Nephron progenitor cell (in vitro differentiated cells): ENCODE results near the gene CYP24A1.

Source experiments
- DNase-seq: peaks from one replicate; pipeline ENCODE4 v3.0.0; 2021
- H3K27ac Mint-ChIP-seq: 2 replicates; pipeline ENCODE4 v1.8.0; 2021; ENCODE audit warnings: mild to moderate bottlenecking, moderate library complexity, mixed read lengths
- H3K27me3 Mint-ChIP-seq: 2 replicates; pipeline ENCODE4 v1.8.0; 2021; ENCODE audit warnings: mild to moderate bottlenecking, low read depth, mixed read lengths; ENCODE audit not compliant: poor library complexity
- H3K36me3 Mint-ChIP-seq: 2 replicates; pipeline ENCODE4 v1.8.0; 2021; ENCODE audit warnings: low read depth, mixed read lengths
- H3K4me1 Mint-ChIP-seq: 2 replicates; pipeline ENCODE4 v1.8.0; 2021; ENCODE audit warnings: mixed read lengths
- H3K4me3 Mint-ChIP-seq: 2 replicates; pipeline ENCODE4 v1.8.0; 2021; ENCODE audit warnings: mild to moderate bottlenecking, moderate library complexity, mixed read lengths
- H3K9me3 Mint-ChIP-seq: 2 replicates; pipeline ENCODE4 v1.8.0; 2021; ENCODE audit warnings: mild to moderate bottlenecking, moderate library complexity, mixed read lengths
- TF ChIP-seq, protein P1 (sequence below): fragments of 200-600 bp; sonication (generic); IDR thresholded peaks from 2 replicates; pipeline ENCODE4 v1.5.0; 2021; ENCODE audit warnings: antibody characterized with exemption

CYP24A1 gene

GRCh38 chr20:54158856-54159418, 14.8 kb downstream of the CYP24A1 start:
- Mint-ChIP-seq H3K27ac (no peak overlapping the region), H3K4me3 (no peak overlapping the region), H3K4me1 (peaks cover 7% of the 10 kb centered on the region), H3K36me3 (no peaks in the 10 kb centered on the region), H3K9me3 (no peaks in the 10 kb centered on the region), H3K27me3 (no peaks in the 10 kb centered on the region)
- TF ChIP-seq, protein P1, sequence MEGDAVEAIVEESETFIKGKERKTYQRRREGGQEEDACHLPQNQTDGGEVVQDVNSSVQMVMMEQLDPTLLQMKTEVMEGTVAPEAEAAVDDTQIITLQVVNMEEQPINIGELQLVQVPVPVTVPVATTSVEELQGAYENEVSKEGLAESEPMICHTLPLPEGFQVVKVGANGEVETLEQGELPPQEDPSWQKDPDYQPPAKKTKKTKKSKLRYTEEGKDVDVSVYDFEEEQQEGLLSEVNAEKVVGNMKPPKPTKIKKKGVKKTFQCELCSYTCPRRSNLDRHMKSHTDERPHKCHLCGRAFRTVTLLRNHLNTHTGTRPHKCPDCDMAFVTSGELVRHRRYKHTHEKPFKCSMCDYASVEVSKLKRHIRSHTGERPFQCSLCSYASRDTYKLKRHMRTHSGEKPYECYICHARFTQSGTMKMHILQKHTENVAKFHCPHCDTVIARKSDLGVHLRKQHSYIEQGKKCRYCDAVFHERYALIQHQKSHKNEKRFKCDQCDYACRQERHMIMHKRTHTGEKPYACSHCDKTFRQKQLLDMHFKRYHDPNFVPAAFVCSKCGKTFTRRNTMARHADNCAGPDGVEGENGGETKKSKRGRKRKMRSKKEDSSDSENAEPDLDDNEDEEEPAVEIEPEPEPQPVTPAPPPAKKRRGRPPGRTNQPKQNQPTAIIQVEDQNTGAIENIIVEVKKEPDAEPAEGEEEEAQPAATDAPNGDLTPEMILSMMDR: no peak
- no peak for DNase-seq

- peaks cover 7% of the 10 kb centered on the region for H3K4me1 Mint-ChIP-seq
- TF ChIP-seq, protein P1: no peak
- no peak overlapping the region for H3K4me3 Mint-ChIP-seq
- H3K27ac Mint-ChIP-seq: no peak overlapping the region
- H3K9me3 Mint-ChIP-seq: no peaks in the 10 kb centered on the region
- no peaks in the 10 kb centered on the region for H3K27me3 Mint-ChIP-seq
- DNase-seq: no peak
- no peaks in the 10 kb centered on the region for H3K36me3 Mint-ChIP-seq
These were observed 15.6 kb downstream of the CYP24A1 start for GRCh38 chr20:54158226-54158625.

GRCh38 chr20:54156981-54157835, 16.6 kb downstream of the CYP24A1 start:
- TF ChIP-seq, protein P1: no peak
- Mint-ChIP-seq H3K9me3 (no peaks in the 10 kb centered on the region), H3K36me3 (no peaks in the 10 kb centered on the region), H3K4me1 (peaks cover 6% of the 10 kb centered on the region), H3K27me3 (no peaks in the 10 kb centered on the region), H3K27ac (no peak overlapping the region), H3K4me3 (no peak overlapping the region)
- no peak for DNase-seq

DNA sequence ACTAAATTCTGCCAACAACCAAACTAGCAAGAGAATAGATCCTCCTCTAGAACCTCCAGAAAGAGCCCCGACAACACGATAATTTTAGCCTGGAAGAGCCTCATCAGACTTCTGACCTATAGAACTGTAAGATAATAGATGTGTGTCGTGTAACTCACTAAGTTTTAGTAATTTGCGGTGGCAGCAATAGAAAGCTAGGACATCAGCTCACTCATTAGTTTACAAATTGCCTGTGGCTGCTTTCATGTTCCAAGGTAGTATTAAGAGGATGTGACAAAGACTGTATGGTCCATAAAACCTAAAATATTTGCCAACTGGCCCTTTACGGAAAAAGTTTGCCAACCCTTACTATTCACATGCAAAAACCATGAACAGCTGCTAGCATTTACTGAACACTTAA, 17.3 kb downstream of the CYP24A1 start:
- TF ChIP-seq, protein P1: no peak
- H3K27me3 Mint-ChIP-seq: no peaks in the 10 kb centered on the region
- no peaks in the 10 kb centered on the region for H3K9me3 Mint-ChIP-seq
- no peak overlapping the region for H3K27ac Mint-ChIP-seq
- peaks cover 6% of the 10 kb centered on the region for H3K4me1 Mint-ChIP-seq
- no peak overlapping the region for H3K4me3 Mint-ChIP-seq
- H3K36me3 Mint-ChIP-seq: no peaks in the 10 kb centered on the region
- no peak for DNase-seq

- Mint-ChIP-seq H3K27ac (no peak overlapping the region), H3K4me1 (peaks cover 6% of the 10 kb centered on the region), H3K27me3 (no peaks in the 10 kb centered on the region), H3K36me3 (no peaks in the 10 kb centered on the region), H3K4me3 (no peak overlapping the region), H3K9me3 (no peaks in the 10 kb centered on the region)
- TF ChIP-seq, protein P1: no peak
- DNase-seq: no peak
These were observed 18.0 kb downstream of the CYP24A1 start for GRCh38 chr20:54155736-54156317.
